B cell (primary cell): ENCODE data around the gene LCN15. TPM values are rescaled to one million over a fixed set of nuclear protein-coding genes. Genes with fewer than 3 reads are reported as not detected.

Experiments
- ATAC-seq: fragments of 200-7000 bp; cut with Tn5 transposase; one replicate; pipeline ENCODE4 v1.10.0; 2021; ENCODE audit warnings: low read depth, mild to moderate bottlenecking, moderate number of reproducible peaks, moderate library complexity
- CTCF ChIA-PET: fragments of 350-600 bp; sonication (Branson Sonifier 250); formaldehyde crosslinking; loops from one replicate; lab custom pipeline; 2021; ENCODE audit warnings: antibody characterized with exemption, inconsistent platforms; lab: Charles Lee
- POLR2A ChIA-PET: fragments of 350-600 bp; sonication (Branson Sonifier 250); formaldehyde crosslinking; loops from one replicate; lab custom pipeline; 2021; ENCODE audit warnings: antibody characterized with exemption; lab: Charles Lee
- DNase-seq: peaks from one replicate; pipeline ENCODE4 v3.0.0; 2013
- H2AFZ ChIP-seq: 2 replicates; pipeline ENCODE4 v1.6.1; 2012; ENCODE audit warnings: mild to moderate bottlenecking, low read depth, low read length; ENCODE audit not compliant: insufficient read depth, poor library complexity, severe bottlenecking
- H3K27ac ChIP-seq, 2 donors: 1 replicate in 1 of 2; 2 replicates in 1 of 2; pipeline ENCODE4 v1.5.1; 2012 to 2013; ENCODE audit warnings: low read length in 2 of 2, mild to moderate bottlenecking in 2 of 2, moderate library complexity in 1 of 2
- H3K27me3 ChIP-seq, 4 experiments: fragments of 200-600 bp in 1 of 4; sonication (generic) in 1 of 4; replicated peaks in 1 of 4; 1 replicate in 2 of 4; 2 replicates in 2 of 4; pipeline versions ENCODE4 v1.6.1 to v1.7.0; 2013 to 2016; ENCODE audit warnings: low read length in 3 of 4, mild to moderate bottlenecking in 2 of 4, mixed read lengths in 1 of 4, moderate library complexity in 1 of 4; ENCODE audit not compliant: insufficient read depth in 4 of 4, control insufficient read depth in 3 of 4; ENCODE audit errors: control extremely low read depth in 1 of 4
- H3K36me3 ChIP-seq, 2 experiments: replicated peaks in 1 of 2; 1 replicate in 1 of 2; 2 replicates in 1 of 2; pipeline versions ENCODE4 v1.6.1 to v1.7.1; 2013; ENCODE audit warnings: low read length in 1 of 2; ENCODE audit not compliant: insufficient read depth in 2 of 2, control insufficient read depth in 1 of 2; ENCODE audit errors: control extremely low read depth in 1 of 2, extremely low read depth in 1 of 2
- H3K4me1 ChIP-seq, 2 donors: fragments of 200-600 bp in 1 of 2; sonication (generic) in 1 of 2; 1 replicate in 1 of 2; 2 replicates in 1 of 2; pipeline versions ENCODE4 v1.5.1 to v1.6.1; 2013 to 2017; ENCODE audit warnings: low read length in 2 of 2; ENCODE audit not compliant: control insufficient read depth in 2 of 2, insufficient read depth in 2 of 2
- H3K4me2 ChIP-seq: replicated peaks from 2 replicates; pipeline ENCODE3; 2012; ENCODE audit warnings: mild to moderate bottlenecking, low read depth, low read length; ENCODE audit not compliant: poor library complexity, severe bottlenecking
- H3K4me3 ChIP-seq, 5 experiments: fragments of 200-600 bp in 1 of 5; sonication (generic) in 1 of 5; 1 replicate in 3 of 5; 2 replicates in 2 of 5; pipeline versions ENCODE4 v1.5.1 to v1.7.0; 2011 to 2016; ENCODE audit warnings: low read length in 4 of 5, mild to moderate bottlenecking in 4 of 5, low read depth in 2 of 5, control low read depth in 1 of 5, moderate library complexity in 1 of 5; ENCODE audit not compliant: insufficient read depth in 1 of 5; ENCODE audit errors: control extremely low read depth in 1 of 5, extremely low read depth in 1 of 5
- H3K79me2 ChIP-seq: fragments of 200-600 bp; sonication (generic); one replicate; pipeline ENCODE4 v1.6.0; 2016; ENCODE audit warnings: low read length; ENCODE audit not compliant: control insufficient read depth, insufficient read depth
- H3K9ac ChIP-seq: fragments of 200-600 bp; sonication (generic); 2 replicates; pipeline ENCODE4 v1.6.1; 2017; ENCODE audit warnings: mild to moderate bottlenecking, low read length, moderate library complexity
- H3K9me3 ChIP-seq, 3 donors: one replicate each; pipeline versions ENCODE4 v1.6.1 to v1.7.1; 2013; ENCODE audit warnings: low read length in 2 of 3; ENCODE audit not compliant: control insufficient read depth in 2 of 3, insufficient read depth in 1 of 3; ENCODE audit errors: control extremely low read depth in 1 of 3
- H4K20me1 ChIP-seq: 2 replicates; pipeline ENCODE4 v1.6.0; 2012; ENCODE audit warnings: mild to moderate bottlenecking, low read length; ENCODE audit not compliant: insufficient read depth, control insufficient read depth, poor library complexity, severe bottlenecking
- H3K27ac Mint-ChIP-seq: one replicate; pipeline ENCODE4 v1.8.0; 2021; ENCODE audit warnings: mixed read lengths
- H3K27me3 Mint-ChIP-seq: one replicate; pipeline ENCODE4 v1.8.0; 2021; ENCODE audit warnings: mixed read lengths
- H3K4me1 Mint-ChIP-seq: one replicate; pipeline ENCODE4 v1.8.0; 2021; ENCODE audit warnings: mixed read lengths
- H3K4me3 Mint-ChIP-seq: one replicate; pipeline ENCODE4 v1.8.0; 2021; ENCODE audit warnings: mixed read lengths
- H3K9me3 Mint-ChIP-seq: one replicate; pipeline ENCODE4 v1.8.0; 2022; ENCODE audit warnings: mixed read lengths; ENCODE audit not compliant: insufficient read depth
- EZH2 ChIP-seq: IDR thresholded peaks from 2 replicates; pipeline ENCODE4 v1.6.1; 2012; ENCODE audit warnings: borderline replicate concordance, low read depth, mild to moderate bottlenecking, moderate library complexity, low read length; ENCODE audit not compliant: insufficient read depth, poor library complexity, severe bottlenecking
- WGBS: methylation state at CpG from one replicate; pipeline ENCODE4 v1.1.5; 2013; ENCODE audit warnings: missing lambda C conversion rate; ENCODE audit not compliant: insufficient coverage; 5-methylcytosine and 5-hydroxymethylcytosine counted together
- intact Hi-C: fragments of 100-400 bp; cut with micrococcal nuclease; formaldehyde crosslinking; loops from one replicate; pipeline ENCODE4 v1.10.0; 2022
- polyA plus RNA-seq: library from polyadenylated mRNA; depleted of rRNA; stranded (reverse); fragments of >200 nt; gene quantifications from 2 replicates; pipeline ENCODE4 v1.2.3, GENCODE V29; 2012
- total RNA-seq, 2 donors: library from RNA; stranded (reverse); fragments of 120-200 nt in 1 of 2; gene quantifications; 1 replicate in 1 of 2; 2 replicates in 1 of 2; pipeline versions ENCODE4 v1.2.3 to v1.2.4, GENCODE V29; 2013 to 2022
- TF ChIP-seq, protein P1 (sequence below): fragments of 200-600 bp; IDR thresholded peaks from one replicate; pipeline ENCODE4 v1.8.0; 2022; ENCODE audit warnings: antibody characterized with exemption, mild to moderate bottlenecking

LCN15 gene
- total and polyA plus RNA-seq, 2 donors (not counting 1 experiment from before 2014, with no cell fraction given): not detected

DNA sequence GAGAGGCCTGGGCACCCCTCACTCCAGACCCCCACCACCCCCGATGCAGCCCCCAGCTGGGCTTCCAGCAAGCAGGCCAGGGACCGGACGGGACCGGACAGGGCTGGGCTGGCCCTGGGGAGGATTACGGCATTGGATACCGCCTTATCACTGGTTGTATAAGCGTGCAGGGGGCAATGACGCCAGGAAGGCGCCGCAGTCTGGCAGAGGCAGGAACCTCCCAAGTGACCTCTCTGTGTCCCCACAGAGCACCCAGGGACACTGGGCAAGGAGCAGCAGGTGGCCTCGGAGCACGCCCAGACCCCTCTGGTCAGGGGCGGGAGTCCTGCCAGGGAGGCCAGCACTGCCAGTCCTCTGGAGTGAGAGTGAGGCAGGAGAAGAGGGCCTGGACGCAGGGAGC is 723 bp upstream of the LCN15 start:
- intact Hi-C loops: no loop called here
- DNase-seq: peak; percentile 35
- no peak for ATAC-seq
- no peak overlapping the region for H2AFZ ChIP-seq
- peaks cover 0 to 3% (median 2%) of the 10 kb centered on the region in 4 experiments for H3K27me3 ChIP-seq
- Mint-ChIP-seq H3K27me3 (no peaks in the 10 kb centered on the region), H3K4me3 (no peak overlapping the region), H3K27ac (no peak overlapping the region), H3K9me3 (no peaks in the 10 kb centered on the region), H3K4me1 (peaks cover 48% of the 10 kb centered on the region)
- no peaks in the 10 kb centered on the region for H3K79me2 ChIP-seq
- WGBS: 96% methylated on average over 12 of the region's 14 CpGs
- TF ChIP-seq, protein P1, sequence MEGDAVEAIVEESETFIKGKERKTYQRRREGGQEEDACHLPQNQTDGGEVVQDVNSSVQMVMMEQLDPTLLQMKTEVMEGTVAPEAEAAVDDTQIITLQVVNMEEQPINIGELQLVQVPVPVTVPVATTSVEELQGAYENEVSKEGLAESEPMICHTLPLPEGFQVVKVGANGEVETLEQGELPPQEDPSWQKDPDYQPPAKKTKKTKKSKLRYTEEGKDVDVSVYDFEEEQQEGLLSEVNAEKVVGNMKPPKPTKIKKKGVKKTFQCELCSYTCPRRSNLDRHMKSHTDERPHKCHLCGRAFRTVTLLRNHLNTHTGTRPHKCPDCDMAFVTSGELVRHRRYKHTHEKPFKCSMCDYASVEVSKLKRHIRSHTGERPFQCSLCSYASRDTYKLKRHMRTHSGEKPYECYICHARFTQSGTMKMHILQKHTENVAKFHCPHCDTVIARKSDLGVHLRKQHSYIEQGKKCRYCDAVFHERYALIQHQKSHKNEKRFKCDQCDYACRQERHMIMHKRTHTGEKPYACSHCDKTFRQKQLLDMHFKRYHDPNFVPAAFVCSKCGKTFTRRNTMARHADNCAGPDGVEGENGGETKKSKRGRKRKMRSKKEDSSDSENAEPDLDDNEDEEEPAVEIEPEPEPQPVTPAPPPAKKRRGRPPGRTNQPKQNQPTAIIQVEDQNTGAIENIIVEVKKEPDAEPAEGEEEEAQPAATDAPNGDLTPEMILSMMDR: no peak
- no peak for TF ChIP-seq EZH2
- no peaks in the 10 kb centered on the region for H4K20me1 ChIP-seq
- no peak overlapping the region for H3K27ac ChIP-seq
- H3K4me1 ChIP-seq: peaks cover 28 to 72% of the 10 kb centered on the region in 2 donors
- no peak overlapping the region for H3K4me3 ChIP-seq
- ChIA-PET POLR2A (interaction anchor here (0.6 kb wide), 1 partner anchor 501 kb away, joined by 6 read pairs; no protein-coding TSS in a partner anchor), CTCF (interaction anchor here (1.3 to 4.6 kb wide), 2 partner anchors 13 to 36 kb away, joined by 4 to 24 read pairs; no protein-coding TSS in a partner anchor)
- H3K4me2 ChIP-seq: no peak overlapping the region
- no peak overlapping the region for H3K9ac ChIP-seq
- H3K9me3 ChIP-seq: no peaks in the 10 kb centered on the region
- H3K36me3 ChIP-seq: no peaks in the 10 kb centered on the region

DNA sequence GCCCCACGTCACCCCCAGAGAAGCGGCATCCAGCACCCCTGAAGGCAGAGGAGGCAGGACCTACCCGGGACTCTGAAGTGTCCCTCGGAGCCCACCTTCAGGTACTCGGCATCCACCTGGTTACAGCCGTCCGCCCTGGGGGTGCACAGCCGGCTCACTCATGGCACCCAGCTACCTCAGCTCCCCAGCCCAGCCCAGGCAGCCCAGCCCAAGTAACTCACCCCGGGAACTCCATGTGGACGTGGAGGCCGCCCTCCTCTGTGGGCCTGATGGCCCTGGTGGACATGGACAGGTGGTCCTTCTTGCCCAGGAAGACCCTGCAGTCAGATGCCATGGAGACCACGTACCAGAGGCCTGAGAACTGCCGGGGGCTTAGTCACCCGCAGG is 676 bp downstream of the LCN15 start:
- H3K4me1 ChIP-seq: peaks cover 41 to 81% of the 10 kb centered on the region in 2 donors
- H3K79me2 ChIP-seq: peaks cover 3% of the 10 kb centered on the region
- 90% methylated on average over 14 of the region's 14 CpGs for WGBS
- H3K4me2 ChIP-seq: no peak overlapping the region
- H3K9me3 ChIP-seq: no peaks in the 10 kb centered on the region
- H3K4me1 Mint-ChIP-seq: peaks cover 52% of the 10 kb centered on the region
- H3K9me3 Mint-ChIP-seq: no peaks in the 10 kb centered on the region
- POLR2A ChIA-PET: interaction anchor here (0.6 to 1.5 kb wide), 3 partner anchors 22 to 271 kb away, joined by 3 to 4 read pairs (median 3); no protein-coding TSS in a partner anchor
- H4K20me1 ChIP-seq: no peaks in the 10 kb centered on the region
- no peak overlapping the region for H3K27ac ChIP-seq
- H3K27me3 ChIP-seq: peaks cover 0 to 3% (median 2%) of the 10 kb centered on the region in 4 experiments
- no peak overlapping the region for H3K4me3 ChIP-seq
- TF ChIP-seq, protein P1: no peak
- TF ChIP-seq EZH2: no peak
- H3K36me3 ChIP-seq: no peaks in the 10 kb centered on the region
- no peak overlapping the region for H3K4me3 Mint-ChIP-seq
- ATAC-seq: no peak
- DNase-seq: no peak
- no peaks in the 10 kb centered on the region for H3K27me3 Mint-ChIP-seq
- CTCF ChIA-PET: interaction anchor here (1.0 to 1.3 kb wide), 2 partner anchors 63 to 272 kb away, joined by 3 to 6 read pairs; no protein-coding TSS in a partner anchor
- no peak overlapping the region for H2AFZ ChIP-seq
- intact Hi-C loops: no loop called here
- H3K9ac ChIP-seq: no peak overlapping the region
- H3K27ac Mint-ChIP-seq: peak overlapping the region; percentile 20
